Esophagus squamous epithelium (tissue), 5 donors: ENCODE data around the gene SCD5. TPM values are rescaled to one million over a fixed set of nuclear protein-coding genes. Genes with fewer than 3 reads are reported as not detected.

Source experiments
- DNase-seq: peaks from one replicate; lab custom pipeline; 2025; lab: John Stamatoyannopoulos, UW
- H3K27ac ChIP-seq, 4 donors: fragments of 200-600 bp; sonication (generic); one replicate each; pipeline ENCODE4 v1.5.1; 2016 to 2019; ENCODE audit warnings: mild to moderate bottlenecking in 1 of 4
- H3K27me3 ChIP-seq, 4 donors: fragments of 200-600 bp; sonication (generic); 1 replicate in 3 of 4; 2 replicates in 1 of 4; pipeline versions ENCODE4 v1.5.1 to v1.6.0; 2017 to 2021; ENCODE audit warnings: antibody characterized with exemption in 1 of 4
- H3K36me3 ChIP-seq, 3 donors: fragments of 200-600 bp; sonication (generic); one replicate each; pipeline ENCODE4 v1.5.1; 2016 to 2019
- H3K4me1 ChIP-seq, 3 donors: fragments of 200-600 bp; sonication (generic); one replicate each; pipeline ENCODE4 v1.5.1; 2017 to 2019
- H3K4me3 ChIP-seq, 4 donors: fragments of 200-600 bp; sonication (generic); 1 replicate in 3 of 4; 2 replicates in 1 of 4; pipeline ENCODE4 v1.5.1; 2016 to 2019; ENCODE audit warnings: mild to moderate bottlenecking in 2 of 4, moderate library complexity in 1 of 4
- H3K9me3 ChIP-seq, 3 donors: fragments of 200-600 bp; sonication (generic); one replicate each; pipeline ENCODE4 v1.5.1; 2016 to 2019
- POLR2A ChIP-seq, 4 donors: fragments of 450-650 bp; IDR thresholded peaks; one replicate each; pipeline ENCODE4 v1.6.1; 2017; ENCODE audit warnings: antibody characterized with exemption in 4 of 4, mild to moderate bottlenecking in 4 of 4, moderate library complexity in 3 of 4
- WGBS, 2 donors: methylation state at CpG; one replicate each; pipeline ENCODE4 v1.1.5; 2018; 5-methylcytosine and 5-hydroxymethylcytosine counted together
- intact Hi-C: fragments of 100-400 bp; cut with DNase I; formaldehyde crosslinking; loops from one replicate; pipeline ENCODE4 v1.15.0; 2022
- total RNA-seq, 4 donors: library from RNA; depleted of rRNA; stranded (reverse); fragments of >200 nt; gene quantifications; one replicate each; pipeline ENCODE4 v1.1.0, GENCODE V29; 2016
- TF ChIP-seq, protein P1 (sequence below), 6 experiments: fragments of 450-650 bp in 4 of 6; fragments of 200-600 bp in 2 of 6; sonication (generic) in 2 of 6; IDR thresholded peaks; one replicate each; pipeline ENCODE4 v1.5.1; 2016 to 2019; ENCODE audit warnings: antibody characterized with exemption in 6 of 6, mild to moderate bottlenecking in 4 of 6, moderate library complexity in 4 of 6
- donor health status: DM: yes; HTN: yes; CAD: no.

The SCD5 gene
- total RNA-seq, 4 donors from 2014 or later = 1.2 to 6.3 (median 4.3) TPM

DNA sequence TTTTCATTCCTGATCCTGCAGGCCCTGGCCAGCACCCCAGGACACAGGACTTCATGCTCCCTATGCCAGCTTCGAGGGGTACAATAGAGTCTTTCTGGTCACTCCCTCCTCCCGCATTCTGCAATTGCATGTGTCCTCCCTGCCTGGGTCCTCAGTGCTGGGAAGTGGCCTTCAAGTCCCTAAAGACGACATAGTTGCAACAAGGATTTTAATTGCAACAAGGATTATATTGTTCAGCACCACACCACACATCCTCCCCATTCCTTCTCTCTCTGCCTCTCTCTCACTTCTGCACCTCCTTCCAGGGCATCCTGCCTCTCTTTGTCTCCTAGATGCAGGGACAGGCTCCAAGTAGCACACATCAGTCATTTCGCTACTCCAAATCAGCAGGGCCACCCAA lies 25.5 kb downstream of the SCD5 start:
- Histone ChIP-seq H3K4me1 (no peaks in the 10 kb centered on the region), H3K27ac (no peak overlapping the region), H3K36me3 (no peaks in the 10 kb centered on the region), H3K4me3 (no peak overlapping the region), H3K9me3 (no peaks in the 10 kb centered on the region), H3K27me3 (no peaks in the 10 kb centered on the region)
- no peak for DNase-seq
- WGBS, 2 donors = 58 to 69% methylated on average over 4 of the region's 4 CpGs
- TF ChIP-seq, protein P1, sequence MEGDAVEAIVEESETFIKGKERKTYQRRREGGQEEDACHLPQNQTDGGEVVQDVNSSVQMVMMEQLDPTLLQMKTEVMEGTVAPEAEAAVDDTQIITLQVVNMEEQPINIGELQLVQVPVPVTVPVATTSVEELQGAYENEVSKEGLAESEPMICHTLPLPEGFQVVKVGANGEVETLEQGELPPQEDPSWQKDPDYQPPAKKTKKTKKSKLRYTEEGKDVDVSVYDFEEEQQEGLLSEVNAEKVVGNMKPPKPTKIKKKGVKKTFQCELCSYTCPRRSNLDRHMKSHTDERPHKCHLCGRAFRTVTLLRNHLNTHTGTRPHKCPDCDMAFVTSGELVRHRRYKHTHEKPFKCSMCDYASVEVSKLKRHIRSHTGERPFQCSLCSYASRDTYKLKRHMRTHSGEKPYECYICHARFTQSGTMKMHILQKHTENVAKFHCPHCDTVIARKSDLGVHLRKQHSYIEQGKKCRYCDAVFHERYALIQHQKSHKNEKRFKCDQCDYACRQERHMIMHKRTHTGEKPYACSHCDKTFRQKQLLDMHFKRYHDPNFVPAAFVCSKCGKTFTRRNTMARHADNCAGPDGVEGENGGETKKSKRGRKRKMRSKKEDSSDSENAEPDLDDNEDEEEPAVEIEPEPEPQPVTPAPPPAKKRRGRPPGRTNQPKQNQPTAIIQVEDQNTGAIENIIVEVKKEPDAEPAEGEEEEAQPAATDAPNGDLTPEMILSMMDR (IDR thresholded peaks at IDR 0.05) = no peak
- no peak for TF ChIP-seq POLR2A (IDR thresholded peaks at IDR 0.05)
- intact Hi-C loops = no loop called here

DNA sequence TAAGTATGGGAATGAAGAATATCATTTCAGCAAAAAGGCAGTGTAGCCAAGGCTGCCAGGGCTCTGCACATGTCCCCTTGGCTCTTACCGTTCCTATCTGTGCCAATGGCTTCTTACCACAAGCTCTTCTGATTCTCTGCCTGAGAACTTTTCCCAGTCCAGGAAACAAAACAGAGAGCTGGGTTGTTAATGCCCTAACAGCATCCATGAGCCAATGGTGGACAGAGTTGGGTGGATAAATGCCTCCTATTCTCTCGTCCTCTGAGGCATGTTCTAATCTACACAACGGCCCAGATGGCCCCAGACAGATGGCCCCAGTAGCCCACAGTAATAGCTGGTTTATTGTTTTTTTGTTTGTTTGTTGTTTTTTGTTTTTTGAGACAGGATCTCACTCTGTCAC lies 28.0 kb downstream of the SCD5 start:
- intact Hi-C loops = no loop called here
- Histone ChIP-seq H3K9me3 (peaks cover 0 to 3% (median 3%) of the 10 kb centered on the region in 3 donors), H3K4me3 (no peak overlapping the region), H3K27me3 (no peaks in the 10 kb centered on the region), H3K36me3 (no peaks in the 10 kb centered on the region), H3K27ac (no peak overlapping the region), H3K4me1 (no peaks in the 10 kb centered on the region)
- no peak for DNase-seq
- TF ChIP-seq, protein P1 (IDR thresholded peaks at IDR 0.05) = no peak
- TF ChIP-seq POLR2A (IDR thresholded peaks at IDR 0.05) = no peak
- WGBS, 2 donors = 69 to 82% methylated on average over 3 of the region's 3 CpGs

DNA sequence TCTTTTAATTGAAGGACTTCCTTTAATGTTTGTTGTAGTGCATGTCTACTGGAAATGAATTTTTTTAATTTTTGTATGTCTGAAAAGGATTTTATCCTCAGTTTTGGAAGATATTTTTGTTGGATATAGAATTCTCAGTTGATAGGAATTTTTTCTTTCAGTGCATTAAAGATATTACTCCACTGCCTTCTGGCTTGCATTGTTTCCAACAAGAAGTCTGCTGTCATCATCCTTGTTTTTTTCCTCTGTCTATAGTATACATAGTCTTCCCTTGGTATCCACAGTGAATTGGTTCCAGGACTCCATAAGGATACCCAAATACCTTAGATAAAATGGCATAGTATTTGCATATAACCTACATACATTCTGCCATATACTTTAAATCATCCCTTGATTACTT lies 33.5 kb downstream of the SCD5 start:
- H3K9me3 ChIP-seq = peaks cover 0 to 13% (median 4%) of the 10 kb centered on the region in 3 donors
- no peak for DNase-seq
- H3K4me3 ChIP-seq = no peak overlapping the region
- intact Hi-C loops = no loop called here
- TF ChIP-seq, protein P1 (IDR thresholded peaks at IDR 0.05) = no peak
- no peak for TF ChIP-seq POLR2A (IDR thresholded peaks at IDR 0.05)
- no peaks in the 10 kb centered on the region for H3K27me3 ChIP-seq
- H3K27ac ChIP-seq = no peak overlapping the region
- no peaks in the 10 kb centered on the region for H3K36me3 ChIP-seq
- H3K4me1 ChIP-seq = no peaks in the 10 kb centered on the region

DNA sequence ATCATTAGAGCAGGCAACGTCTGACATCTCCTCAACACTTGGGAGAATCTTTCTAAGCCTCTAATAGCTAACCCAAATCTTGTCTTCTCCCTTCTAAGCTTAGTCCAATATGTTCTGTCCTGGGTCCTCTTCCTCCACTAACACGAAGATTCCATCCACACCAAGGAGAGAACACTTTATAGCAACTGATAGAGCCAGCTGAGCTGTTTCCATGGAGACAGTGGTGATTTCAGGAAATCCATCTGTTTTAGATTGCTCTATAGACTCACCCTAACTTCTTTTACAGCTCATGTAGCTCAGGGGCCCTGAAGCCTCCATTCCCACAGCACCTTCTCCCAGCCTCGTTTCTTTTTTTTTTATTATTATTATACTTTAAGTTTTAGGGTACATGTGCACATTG lies 37.4 kb downstream of the SCD5 start:
- peaks cover 0 to 13% (median 4%) of the 10 kb centered on the region in 3 donors for H3K9me3 ChIP-seq
- 56 to 62% methylated on average over 3 of the region's 3 CpGs for WGBS, 2 donors
- intact Hi-C loops = no loop called here
- no peaks in the 10 kb centered on the region for H3K4me1 ChIP-seq
- H3K27me3 ChIP-seq = no peaks in the 10 kb centered on the region
- H3K4me3 ChIP-seq = no peak overlapping the region
- H3K36me3 ChIP-seq = no peaks in the 10 kb centered on the region
- no peak overlapping the region for H3K27ac ChIP-seq
- no peak for DNase-seq
- TF ChIP-seq, protein P1 (IDR thresholded peaks at IDR 0.05) = no peak
- TF ChIP-seq POLR2A (IDR thresholded peaks at IDR 0.05) = no peak

DNA sequence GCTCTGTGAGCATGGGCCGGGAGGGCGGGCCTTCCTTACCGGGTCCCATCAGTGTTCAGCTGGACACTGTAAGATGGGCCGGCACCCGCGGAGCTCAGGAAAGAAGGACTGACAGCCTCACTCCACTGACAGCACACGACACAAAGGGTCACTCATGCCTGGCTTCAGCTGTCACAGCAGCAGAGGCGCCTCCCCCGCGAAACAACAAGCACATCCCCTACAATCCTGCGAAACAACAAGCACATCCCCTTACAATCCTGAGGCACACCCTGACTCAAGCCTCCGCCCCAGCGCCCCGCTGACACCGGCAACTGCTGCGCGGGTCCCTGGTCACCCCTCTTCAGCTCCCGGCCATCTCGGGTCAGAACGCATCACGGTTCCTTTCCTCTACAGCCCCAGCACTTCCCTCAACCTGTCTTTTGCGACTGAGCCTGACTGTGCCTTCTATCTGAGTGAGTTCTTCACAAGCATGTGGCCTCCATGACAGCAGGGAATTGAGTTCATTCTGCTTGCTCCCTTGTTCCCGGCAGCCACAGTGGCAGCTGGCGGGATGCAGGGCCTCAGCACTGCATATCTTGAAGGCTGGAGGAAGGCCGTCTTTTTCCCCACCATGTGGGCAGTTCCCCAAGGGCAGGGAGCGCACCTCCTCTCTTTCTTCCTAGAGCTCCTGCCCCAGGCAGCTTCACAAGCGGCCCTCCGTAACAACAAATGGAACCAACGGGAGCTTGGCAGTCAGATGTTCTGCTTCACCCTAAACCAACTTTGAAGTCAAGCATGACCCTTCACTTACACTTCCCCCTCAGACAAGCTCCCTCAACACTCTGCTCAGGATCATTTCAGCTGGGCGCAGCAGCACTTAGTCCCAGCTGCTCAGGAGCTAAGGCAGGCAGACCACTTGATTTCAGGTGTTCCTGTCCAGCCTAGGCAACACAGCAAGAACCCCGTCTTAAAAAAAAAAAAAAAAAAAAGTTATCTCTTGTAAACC lies 39.6 kb downstream of the SCD5 start:
- Histone ChIP-seq H3K27me3 (no peaks in the 10 kb centered on the region), H3K9me3 (no peaks in the 10 kb centered on the region), H3K4me3 (no peak overlapping the region), H3K27ac (no peak overlapping the region), H3K4me1 (peaks cover 1 to 7% (median 7%) of the 10 kb centered on the region in 3 donors), H3K36me3 (no peaks in the 10 kb centered on the region)
- no peak for DNase-seq
- 81% methylated on average over 24 to 30 of the region's 31 CpGs for WGBS, 2 donors
- TF ChIP-seq POLR2A (IDR thresholded peaks at IDR 0.05) = no peak
- TF ChIP-seq, protein P1 (IDR thresholded peaks at IDR 0.05) = no peak
- intact Hi-C loops = no loop called here
